Ureter (tissue), 1 donor: ENCODE measurements around the gene DNASE1L1. TPM values are rescaled to one million over a fixed set of nuclear protein-coding genes. Genes with fewer than 3 reads are reported as not detected.
A peak's percentile ranks its signal among the peaks of the same experiment; 100 is the strongest.

Experiments used
- DNase-seq: peaks from one replicate; pipeline ENCODE4 v3.0.0-alpha.2; 2020; ENCODE audit warnings: low spot score
- total RNA-seq: library from RNA; stranded (reverse); gene quantifications from one replicate; pipeline ENCODE4 v1.2.4, GENCODE V29; 2023
- donor health status: DM: yes; HTN: yes; CAD: no.

Gene DNASE1L1
- total RNA-seq, 1 donor from 2014 or later = 27.0 TPM

DNA sequence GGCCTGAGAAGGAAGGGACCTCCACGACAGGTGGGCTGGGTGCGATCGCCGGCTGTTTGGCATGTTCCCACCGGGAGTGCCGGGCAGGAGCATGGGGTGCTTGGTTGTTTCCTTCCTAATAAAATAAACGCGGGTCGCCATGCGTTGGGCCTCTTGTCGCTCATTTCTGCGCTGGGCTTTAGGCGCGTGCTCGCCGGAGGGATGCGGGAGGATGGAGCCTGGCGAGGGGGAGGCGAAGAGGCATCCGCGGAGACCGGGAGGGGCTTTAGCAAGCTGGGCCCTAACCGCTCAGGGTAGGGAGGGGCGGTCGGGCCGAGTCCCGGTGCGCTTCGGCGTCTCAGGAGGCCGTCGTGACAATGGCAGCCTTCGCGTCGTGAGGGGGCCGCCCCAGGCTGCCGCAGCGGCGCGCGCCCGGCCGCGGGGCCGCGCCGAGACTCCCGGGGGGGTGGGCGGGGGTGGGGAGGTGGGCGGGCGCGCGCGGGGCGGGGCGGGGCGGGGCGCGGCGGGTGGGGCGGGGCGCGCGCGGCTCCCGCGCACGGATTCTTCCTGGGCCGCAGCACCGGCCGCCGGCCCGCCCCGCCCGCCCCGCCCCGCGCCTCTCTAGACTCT lies 27.4 kb upstream of the DNASE1L1 start:
- no peak for DNase-seq

DNA sequence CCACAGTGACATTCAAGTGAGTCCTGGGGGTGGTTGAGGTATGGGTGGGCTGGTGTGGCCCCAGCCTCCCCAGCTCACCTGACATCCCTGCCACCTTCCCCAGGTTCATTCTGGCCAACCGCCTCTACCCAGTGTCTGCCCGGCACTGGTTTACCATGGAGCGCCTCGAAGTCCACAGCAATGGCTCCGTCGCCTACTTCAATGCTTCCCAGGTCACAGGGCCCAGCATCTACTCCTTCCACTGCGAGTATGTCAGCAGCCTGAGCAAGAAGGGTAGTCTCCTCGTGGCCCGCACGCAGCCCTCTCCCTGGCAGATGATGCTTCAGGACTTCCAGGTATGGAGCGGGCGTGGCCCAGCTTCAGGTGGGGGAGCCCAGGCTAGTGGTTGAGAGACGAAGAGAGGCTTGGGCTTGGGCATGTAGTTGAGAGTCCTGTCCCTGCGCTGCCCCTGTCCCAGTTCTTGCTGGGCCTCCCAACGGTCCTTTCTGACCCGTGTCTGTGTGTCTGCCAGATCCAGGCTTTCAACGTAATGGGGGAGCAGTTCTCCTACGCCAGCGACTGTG lies 26.2 kb upstream of the DNASE1L1 start:
- DNase-seq = no peak

DNA sequence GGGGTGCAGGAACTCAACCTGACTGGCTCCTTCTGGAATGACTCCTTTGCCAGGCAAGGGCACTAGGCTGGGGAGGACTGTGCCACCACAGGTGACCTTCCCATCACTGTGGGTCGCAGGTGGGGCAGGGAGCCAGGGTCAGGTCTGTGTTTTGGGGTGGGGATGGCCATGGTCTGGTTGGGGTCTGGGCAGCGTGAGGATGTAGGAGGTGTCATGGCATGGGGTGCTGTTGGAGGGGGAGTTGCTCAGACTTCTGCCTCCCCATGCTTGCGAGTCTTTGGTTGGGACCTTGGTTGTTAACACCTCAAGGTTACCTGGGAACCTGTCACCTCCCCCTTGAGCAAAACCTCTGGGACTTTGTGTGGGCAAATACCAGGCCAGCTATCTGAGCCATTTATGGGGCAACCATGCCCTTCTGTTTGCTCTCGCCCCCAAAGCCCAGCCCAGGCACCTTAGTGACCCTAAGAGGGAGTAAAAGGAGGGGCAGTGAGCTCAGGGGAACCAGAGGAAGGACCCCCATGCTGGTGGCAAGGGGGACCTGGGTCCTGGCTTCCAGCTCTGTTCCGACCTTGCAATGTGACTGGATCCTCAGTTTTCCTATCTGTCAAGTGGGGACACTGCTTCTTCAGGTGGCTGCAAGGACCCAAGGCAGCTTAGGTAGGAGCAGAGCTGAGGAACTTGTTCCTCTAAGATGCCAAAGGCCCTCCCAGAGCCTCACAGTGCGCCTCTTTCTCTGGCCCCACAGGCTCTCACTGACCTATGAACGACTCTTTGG lies 25.5 kb upstream of the DNASE1L1 start:
- no peak for DNase-seq

DNA sequence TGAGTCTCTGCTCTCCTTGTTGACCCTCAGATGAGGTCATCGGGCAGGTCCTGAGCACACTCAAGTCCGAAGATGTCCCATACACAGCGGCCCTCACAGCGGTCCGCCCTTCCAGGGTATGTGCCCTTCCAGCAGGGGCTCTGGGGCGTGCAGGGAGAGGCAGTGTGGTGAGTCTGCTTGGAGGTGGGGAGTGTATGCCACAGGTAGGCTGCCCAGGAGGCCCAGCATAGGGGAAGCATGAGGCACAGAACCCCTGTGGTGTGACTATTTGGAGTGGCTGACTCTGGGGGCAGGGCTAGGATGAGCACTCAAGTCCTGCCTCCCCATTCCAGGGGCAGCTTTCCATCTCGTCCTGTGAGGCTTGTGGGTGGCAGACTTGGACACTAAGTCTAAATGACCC lies 24.6 kb upstream of the DNASE1L1 start:
- no peak for DNase-seq

DNA sequence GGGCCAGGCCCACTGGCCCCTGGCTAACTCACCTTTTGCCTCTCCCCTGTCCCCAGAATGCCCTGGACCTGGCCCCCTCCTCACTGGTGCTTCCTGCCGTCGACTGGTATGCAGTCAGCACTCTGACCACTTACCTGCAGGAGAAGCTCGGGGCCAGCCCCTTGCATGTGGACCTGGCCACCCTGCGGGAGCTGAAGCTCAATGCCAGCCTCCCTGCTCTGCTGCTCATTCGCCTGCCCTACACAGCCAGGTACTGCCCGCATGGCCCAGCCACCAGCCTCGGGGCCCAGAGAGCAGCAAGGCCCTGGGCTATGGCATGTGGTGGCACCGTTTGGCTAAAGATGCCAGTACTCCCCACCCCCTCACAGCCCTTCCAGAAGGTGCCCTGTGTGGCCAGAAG lies 23.2 kb upstream of the DNASE1L1 start:
- no peak for DNase-seq

DNA sequence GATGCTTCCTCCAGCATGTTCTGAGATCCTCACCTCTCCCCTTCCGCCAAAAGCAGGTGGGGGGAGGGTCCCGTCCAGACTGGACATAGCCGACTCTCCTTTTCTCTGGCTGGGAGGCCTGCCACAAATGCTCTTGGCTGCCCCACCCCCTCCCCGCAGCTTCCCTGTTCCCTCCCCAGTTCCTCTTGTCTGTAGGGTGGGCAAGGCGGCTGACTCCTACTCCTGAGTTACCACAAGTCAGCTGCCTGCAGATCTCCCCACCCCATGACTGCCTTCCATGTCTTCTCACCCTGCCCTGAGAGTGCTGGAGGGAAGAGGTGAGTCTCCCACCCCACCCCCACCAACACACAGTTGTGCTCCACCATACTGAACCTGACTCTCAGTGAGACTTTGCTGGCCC lies 22.3 kb upstream of the DNASE1L1 start:
- no peak for DNase-seq

DNA sequence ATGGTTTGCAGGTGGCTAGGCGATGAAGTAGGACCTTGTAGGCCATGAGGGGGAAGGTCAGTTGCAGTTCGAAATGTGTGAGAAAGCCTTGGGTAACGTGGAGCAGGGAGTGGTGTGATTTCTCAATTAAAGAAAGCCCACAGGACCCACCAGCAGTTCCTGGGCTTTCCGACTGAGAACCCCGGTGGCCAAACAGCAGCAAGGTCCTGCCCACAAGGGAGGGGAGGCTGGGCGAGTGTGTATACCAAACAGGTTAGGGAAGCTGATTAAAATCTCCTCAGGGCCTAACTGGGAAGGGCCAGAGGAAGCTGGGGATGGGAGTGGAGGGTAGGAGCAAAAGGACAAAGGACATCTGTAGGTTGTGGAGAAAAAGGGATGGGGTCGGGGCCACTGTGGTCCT lies 21.9 kb upstream of the DNASE1L1 start:
- DNase-seq = no peak

DNA sequence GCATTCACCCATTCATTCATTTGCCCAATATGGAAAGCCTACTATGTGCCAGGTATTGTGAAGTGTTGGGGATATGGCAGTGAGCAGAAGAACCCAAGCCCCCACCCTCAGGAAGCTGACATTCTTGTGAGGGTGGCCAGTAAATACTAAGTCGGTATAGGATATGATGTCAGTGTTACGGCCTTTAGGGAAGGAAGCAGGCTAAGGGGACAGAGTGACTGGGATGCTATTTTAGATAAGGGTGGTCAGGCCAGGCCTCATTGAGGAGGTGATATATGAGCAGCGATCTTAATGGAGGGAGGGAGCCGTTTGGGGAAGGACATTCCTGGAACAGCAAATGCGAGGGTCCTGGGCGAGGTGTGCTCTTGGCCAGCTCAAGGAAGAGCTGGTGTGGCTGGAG lies 21.4 kb upstream of the DNASE1L1 start:
- no peak for DNase-seq

DNA sequence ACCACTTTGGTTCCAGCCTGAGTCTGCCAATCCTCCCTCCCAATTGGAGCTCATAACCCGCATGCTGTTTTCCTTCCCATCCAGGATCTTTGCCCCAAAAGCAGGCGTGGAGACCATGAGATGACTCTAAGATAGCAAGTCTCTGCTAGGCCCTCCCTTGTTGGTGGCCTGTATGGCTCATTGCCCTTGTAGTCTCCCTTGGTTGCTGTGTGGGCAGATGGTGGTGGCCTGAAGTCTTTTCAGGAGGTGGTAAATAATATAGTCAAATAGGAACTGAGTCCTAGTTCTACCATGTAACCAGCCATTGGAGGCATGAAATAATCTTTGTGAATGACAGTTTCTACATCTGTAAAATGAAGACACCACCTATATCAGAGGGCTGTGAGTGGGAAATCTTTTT lies 20.7 kb upstream of the DNASE1L1 start:
- DNase-seq = no peak

DNA sequence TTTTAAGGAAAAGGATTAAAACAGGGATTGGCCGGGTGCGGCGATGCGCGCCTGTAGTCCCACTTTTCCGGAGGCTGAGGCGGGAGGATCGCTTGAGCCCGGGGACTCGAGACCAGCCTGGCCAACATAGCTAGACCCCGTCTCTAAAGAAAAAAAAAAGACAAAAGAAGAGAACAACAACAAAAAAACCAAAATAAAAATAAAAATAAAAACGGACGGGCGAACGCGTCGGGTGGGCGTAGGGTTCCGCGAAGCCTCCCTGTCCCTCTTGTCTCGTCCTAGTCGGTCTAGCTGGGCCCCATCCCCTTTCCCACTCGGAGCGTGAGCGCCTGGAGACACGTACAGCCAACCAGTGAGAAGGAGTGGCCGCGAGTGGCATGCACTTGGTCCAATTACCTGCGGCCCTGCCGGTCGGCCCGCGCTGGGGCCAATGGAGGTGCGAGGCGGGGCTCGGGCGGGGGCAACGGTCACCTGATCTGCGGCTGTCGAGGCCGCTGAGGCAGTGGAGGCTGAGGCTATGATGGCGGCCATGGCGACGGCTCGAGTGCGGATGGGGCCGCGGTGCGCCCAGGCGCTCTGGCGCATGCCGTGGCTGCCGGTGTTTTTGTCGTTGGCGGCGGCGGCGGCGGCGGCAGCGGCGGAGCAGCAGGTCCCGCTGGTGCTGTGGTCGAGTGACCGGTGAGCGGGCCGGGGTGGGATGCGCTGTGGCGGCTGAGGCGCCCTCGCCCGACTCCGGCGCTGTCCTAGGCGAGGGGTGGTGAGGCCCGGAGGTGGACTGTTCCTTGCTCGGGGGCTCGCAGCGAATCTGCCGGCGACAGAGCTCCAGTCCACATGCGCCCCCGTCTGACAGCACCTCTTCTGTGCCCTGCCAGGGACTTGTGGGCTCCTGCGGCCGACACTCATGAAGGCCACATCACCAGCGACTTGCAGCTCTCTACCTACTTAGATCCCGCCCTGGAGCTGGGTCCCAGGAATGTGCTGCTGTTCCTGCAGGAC lies 19.4 kb upstream of the DNASE1L1 start, which contains the start of gene ATP6AP1:
Gene ATP6AP1 (plus strand): TSS at position 502 of the 996 bp plus-strand sequence. CDS start 16 bp downstream, at position 518.
- DNase-seq = peak; percentile 94

DNA sequence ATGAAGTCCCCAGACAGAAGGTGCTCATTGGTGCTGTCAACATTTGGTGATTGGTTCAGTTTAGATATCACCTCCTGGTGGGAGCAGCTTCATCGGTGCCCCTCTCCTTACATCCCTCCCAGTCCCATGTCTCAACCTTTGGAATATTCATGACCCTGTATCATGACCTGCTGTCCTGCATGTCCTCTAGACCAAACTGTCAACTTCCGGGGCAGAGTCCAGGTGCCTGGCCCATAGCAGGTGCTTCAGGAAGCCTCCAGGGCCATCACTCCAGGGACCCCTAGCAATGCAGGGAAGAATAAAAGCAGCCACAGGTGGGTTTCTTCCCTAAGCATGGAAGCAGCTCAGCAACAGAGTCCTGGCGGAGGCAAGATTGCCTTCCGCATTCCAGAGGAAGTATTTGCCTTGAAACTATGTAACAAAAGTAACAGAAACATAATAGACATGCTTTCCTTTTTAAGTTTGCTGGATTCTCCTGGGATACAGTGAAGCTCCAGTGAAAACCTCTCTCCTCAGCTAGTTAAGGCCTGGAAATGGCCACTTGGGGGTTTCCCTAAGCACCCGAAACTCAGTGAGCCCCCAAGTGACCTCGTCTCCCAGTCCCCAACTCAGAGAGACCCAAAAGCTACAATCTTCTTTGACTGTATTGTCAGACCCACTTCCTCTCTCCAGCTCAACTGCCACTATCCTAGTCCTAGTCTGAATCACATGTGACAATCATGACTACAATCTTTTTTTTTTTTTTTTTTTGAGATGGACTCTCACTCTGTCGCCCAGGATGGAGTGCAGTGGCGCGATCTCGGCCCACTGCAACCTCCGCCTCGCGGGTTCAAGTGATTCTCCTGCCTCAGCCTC lies 18.1 kb upstream of the DNASE1L1 start:
- DNase-seq = no peak

DNA sequence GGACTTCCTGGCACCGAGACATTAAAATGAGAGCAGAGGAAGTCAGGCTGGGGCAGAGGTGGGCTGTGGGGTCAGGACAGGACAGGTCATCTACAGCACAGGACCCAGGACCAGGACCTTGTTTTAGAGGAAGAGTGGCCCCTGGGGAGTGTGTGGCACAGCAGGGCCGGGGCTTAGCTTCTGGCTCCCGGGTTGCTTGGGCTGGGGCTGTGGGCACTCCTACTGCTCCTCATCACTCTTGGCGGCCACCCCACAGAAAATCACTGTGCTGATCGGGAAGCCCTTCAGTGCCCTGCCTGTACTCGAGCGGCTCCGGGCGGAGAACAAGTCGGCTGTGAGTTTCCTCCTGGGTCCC lies 11.3 kb upstream of the DNASE1L1 start:
- DNase-seq = no peak

DNA sequence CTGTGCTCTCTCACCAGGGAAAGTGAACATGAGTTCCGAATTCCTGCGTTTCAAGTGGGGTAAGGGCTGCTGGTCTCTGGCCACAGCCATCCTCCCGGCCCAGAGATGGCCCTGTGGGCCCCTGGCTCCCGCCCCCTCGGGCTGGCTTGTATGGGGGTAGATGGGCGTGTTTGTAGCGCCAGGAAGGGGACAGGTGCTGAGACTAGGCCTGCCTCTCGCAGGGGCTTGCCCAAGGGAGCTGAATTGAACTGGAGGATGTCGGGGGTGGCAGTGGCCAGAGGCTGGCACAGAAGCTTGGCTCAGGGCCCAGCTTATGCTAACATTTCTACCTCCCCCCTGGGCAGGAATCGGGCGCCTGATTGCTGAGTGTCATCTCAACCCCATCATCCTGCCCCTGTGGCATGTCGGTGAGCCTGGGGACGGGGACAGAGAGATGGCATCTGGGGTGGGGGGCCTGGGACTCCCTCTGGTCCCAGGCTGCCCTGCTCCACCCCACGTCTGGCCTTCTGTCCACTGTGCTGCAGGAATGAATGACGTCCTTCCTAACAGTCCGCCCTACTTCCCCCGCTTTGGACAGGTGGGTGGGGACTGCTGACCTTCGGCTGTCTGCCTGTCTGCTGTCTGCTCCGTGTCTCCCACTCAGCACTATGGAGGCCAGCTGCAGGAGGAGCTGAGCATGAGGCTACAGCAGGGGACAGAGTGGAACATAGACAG lies 10.8 kb upstream of the DNASE1L1 start:
- no peak for DNase-seq

DNA sequence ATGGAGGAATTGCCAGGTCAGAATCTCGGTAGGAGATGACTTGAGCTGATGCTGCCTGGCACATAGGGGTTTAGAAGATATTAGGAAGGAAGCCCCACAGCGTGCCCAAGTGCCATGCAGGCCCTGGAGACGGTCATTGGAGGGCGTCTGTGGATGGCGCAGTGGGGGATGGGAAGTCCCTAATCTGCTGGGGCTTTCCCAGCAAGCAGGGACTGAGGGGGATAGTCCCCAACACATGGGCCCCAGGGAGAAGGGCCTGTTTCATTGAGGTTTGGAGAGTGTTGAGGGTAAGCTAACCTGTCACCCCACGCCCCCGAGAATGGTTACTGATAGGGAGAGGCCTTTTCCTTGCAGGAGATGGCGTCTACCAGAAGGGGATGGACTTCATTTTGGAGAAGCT lies 10.1 kb upstream of the DNASE1L1 start:
- DNase-seq = no peak

DNA sequence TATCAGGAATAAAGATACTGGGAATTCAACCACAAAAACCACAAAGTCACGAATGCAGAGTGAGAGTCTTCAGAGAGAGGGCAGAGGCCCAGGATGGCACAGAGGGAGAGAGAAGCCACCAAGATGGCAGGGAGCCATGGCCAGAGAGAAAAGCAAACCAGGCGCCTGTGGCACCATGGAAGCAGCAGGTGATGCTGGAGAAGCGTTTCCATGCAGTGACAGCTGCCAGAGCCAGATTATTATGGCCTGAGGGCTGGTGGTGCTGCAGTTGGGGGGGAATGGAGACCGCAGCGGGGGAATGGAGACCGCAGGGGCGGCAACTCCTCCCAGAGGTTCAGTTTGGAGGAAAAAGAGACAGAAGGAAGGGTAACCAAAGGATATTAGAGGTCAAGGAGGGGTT lies 8.1 kb upstream of the DNASE1L1 start:
- DNase-seq = no peak

DNA sequence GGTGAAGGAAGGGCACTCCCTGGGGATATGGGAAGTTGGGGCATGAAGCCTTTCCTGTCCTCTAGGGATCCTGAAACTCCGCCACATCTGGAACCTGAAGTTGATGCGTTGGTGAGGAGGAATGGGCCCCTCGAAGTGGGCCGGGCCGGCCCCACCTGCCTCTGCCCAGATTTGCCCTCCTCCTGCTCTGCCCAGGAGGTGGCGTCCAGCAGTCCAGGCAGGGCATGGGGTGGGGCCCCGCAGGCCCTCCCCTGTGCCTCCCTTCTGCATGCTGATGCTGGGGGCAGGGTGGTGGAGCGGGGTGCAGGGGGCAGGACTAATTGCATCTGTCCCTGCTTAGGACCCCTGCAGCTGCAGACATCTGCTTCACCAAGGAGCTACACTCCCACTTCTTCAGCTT lies 4.1 kb upstream of the DNASE1L1 start:
- DNase-seq = no peak

DNA sequence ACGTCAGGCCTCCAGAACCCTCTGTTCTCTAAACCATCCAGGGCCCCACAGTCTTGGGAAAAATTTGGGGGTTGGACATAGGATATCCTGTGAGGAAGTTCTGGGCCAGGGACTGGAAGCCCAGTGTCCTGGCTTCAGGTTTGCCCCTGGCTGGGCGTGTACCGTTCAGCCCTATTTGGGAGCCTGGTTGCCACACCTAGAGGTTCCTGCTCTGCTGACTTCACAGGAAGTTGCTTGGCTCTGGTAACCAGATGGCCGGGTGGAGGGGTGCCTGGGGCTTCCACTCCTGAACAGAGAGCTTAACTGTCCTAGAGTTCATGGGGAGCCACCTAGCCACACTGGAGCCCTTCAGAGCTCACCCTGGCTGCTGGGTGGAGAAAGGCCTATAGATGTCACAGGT lies 3.4 kb upstream of the DNASE1L1 start:
- DNase-seq = no peak

DNA sequence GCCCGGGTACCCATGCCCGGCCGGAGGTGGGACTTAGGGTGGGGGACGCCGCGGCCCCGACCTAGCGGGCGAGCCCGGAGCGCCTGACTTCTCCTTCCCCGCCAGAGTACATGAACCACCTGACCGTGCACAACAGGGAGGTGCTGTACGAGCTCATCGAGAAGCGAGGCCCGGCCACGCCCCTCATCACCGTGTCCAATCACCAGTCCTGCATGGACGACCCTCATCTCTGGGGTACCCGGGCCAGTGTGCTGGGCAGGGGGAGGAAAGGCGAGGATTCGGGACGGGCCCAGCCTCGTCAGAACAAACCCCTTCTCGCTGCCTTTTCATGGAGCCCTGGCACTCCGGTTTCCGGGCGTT lies 2.9 kb upstream of the DNASE1L1 start:
- DNase-seq = peak; percentile 74

DNA sequence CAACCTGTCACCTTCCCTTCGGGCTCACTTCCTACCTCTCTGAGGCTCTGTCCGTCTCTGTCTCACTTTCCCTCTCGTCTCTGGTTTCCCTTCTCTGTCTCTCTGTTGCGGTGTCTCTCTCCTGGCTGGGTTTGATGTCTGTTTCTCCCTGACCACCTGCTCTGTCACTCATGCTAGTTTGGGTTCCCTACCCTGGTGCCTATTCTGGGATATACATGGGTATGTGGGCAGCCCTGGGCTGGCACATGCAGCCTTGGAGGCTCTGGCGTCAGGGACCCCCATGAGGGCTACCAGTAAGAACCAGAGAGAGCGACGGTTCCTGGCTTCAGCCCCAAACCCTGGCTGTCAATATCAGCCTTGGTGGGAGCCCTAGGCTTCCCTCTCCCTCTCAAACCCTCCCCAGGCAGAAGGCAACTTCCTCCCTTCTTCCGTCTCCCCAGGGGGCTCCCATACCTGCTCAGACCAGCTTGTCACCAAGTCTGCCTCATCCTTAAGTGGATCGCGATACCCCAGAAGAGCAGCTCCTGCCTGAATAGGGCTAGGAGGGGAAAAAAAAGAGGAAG lies 314 bp downstream of the DNASE1L1 start:
- DNase-seq = no peak

DNA sequence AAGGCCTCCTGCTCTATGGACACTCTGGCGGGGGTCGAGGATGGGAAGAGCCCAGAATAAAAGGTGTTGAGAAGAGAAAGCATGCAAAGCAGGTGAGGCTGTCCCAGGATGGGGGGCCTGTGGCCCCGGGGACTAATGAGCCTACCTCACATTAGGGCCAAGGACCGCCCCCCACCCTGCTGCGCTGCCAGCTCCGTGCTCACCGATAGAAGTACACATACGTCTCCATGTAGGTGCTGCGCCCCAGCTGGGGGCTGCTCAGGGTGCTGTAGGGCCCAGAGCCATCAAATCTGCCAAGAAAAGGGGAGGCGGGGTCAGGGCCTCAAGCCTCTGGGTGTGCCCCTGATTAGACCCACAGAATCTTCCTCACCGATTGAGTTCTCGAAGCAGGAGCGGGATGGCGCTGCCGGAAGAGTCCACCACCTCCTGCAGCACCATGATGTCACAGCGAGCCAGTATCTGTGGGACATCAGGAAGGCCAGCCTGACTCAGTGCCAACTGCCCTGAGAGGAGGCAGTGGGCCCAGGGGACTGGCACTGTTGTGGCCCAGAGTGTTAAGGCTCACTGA lies 4.3 kb downstream of the DNASE1L1 start:
- no peak for DNase-seq
